ENCODE data around the gene SMOC1. TPM values are rescaled to one million over a fixed set of nuclear protein-coding genes. Genes with fewer than 3 reads are reported as not detected.

The SMOC1 gene
- total RNA-seq, 3 donors from 2014 or later (not counting 1 experiment from before 2014, with no cell fraction given) = not detected

GRCh38 chr14:70023871-70024270 is 144.7 kb downstream of the SMOC1 start:
- TF ChIP-seq CTCF (IDR thresholded peaks at IDR 0.05) = no peak
- Mint-ChIP-seq H3K4me1 (peaks cover 5 to 10% of the 10 kb centered on the region in 2 donors), H3K36me3 (no peaks in the 10 kb centered on the region), H3K27me3 (ENCODE audit: low read depth in 2 of 2) (peaks cover 0 to 5% of the 10 kb centered on the region in 2 donors), H3K27ac (no peak overlapping the region), H3K4me3 (no peak overlapping the region), H3K9me3 (no peaks in the 10 kb centered on the region)
- H3K36me3 ChIP-seq (ENCODE audit: control insufficient read depth, insufficient read depth, low read length) = no peaks in the 10 kb centered on the region
- DNase-seq = no peak
- no peak for ATAC-seq
- no peaks in the 10 kb centered on the region for H3K9me3 ChIP-seq (ENCODE audit: control insufficient read depth, insufficient read depth, low read length)
- peaks cover 6% of the 10 kb centered on the region for H3K4me1 ChIP-seq (ENCODE audit: control insufficient read depth, insufficient read depth, low read length)
- intact Hi-C loops (cut with micrococcal nuclease) = loop anchor here (10.0 kb wide), 1 partner anchor 439 kb away; no protein-coding TSS in a partner anchor
- 48% methylated on average over 1 of the region's 1 CpG for WGBS (ENCODE audit: insufficient coverage)
- H3K4me3 ChIP-seq (ENCODE audit: low read length) = no peak overlapping the region
- H3K27me3 ChIP-seq (ENCODE audit: control insufficient read depth, insufficient read depth, low read length) = no peaks in the 10 kb centered on the region
- no peak overlapping the region for H3K27ac ChIP-seq (ENCODE audit: low read length)

GRCh38 chr14:70027785-70028428 is 148.7 kb downstream of the SMOC1 start:
- peak; percentile 55 to 89 (median 63) for ATAC-seq

GRCh38 chr14:70029296-70030132 is 150.3 kb downstream of the SMOC1 start:
- no peak for TF ChIP-seq CTCF (IDR thresholded peaks at IDR 0.05)
- Mint-ChIP-seq H3K27me3 (ENCODE audit: low read depth in 2 of 2) (peaks cover 0 to 8% of the 10 kb centered on the region in 2 donors), H3K27ac (no peak overlapping the region), H3K4me1 (no peaks in the 10 kb centered on the region), H3K9me3 (no peaks in the 10 kb centered on the region), H3K4me3 (no peak overlapping the region), H3K36me3 (no peaks in the 10 kb centered on the region)
- Histone ChIP-seq H3K4me3 (ENCODE audit: low read length) (no peak overlapping the region), H3K9me3 (ENCODE audit: control insufficient read depth, insufficient read depth, low read length) (no peaks in the 10 kb centered on the region), H3K4me1 (ENCODE audit: control insufficient read depth, insufficient read depth, low read length) (no peaks in the 10 kb centered on the region), H3K27me3 (ENCODE audit: control insufficient read depth, insufficient read depth, low read length) (no peaks in the 10 kb centered on the region), H3K36me3 (ENCODE audit: control insufficient read depth, insufficient read depth, low read length) (no peaks in the 10 kb centered on the region), H3K27ac (ENCODE audit: low read length) (no peak overlapping the region)
- DNase-seq (no peak), ATAC-seq (no peak)
- WGBS (ENCODE audit: insufficient coverage) = 78% methylated on average over 5 of the region's 6 CpGs
- intact Hi-C loops (cut with micrococcal nuclease) = loop anchor here (10.0 kb wide), 1 partner anchor 445 kb away; no protein-coding TSS in a partner anchor

More at GRCh38 chr14:70027785-70028428, 148.7 kb downstream of the SMOC1 start:
- 35% methylated on average over 17 of the region's 17 CpGs for WGBS (ENCODE audit: insufficient coverage)
- H3K4me3 ChIP-seq (ENCODE audit: low read length) = no peak overlapping the region
- H3K27ac Mint-ChIP-seq = no peak overlapping the region
- no peaks in the 10 kb centered on the region for H3K4me1 ChIP-seq (ENCODE audit: control insufficient read depth, insufficient read depth, low read length)
- no peak overlapping the region for H3K27ac ChIP-seq (ENCODE audit: low read length)
- H3K9me3 Mint-ChIP-seq = no peaks in the 10 kb centered on the region
- TF ChIP-seq CTCF (IDR thresholded peaks at IDR 0.05) = peak; percentile 71
- H3K27me3 Mint-ChIP-seq (ENCODE audit: low read depth in 2 of 2) = peaks cover 0 to 5% of the 10 kb centered on the region in 2 donors
- H3K4me3 Mint-ChIP-seq = no peak overlapping the region
- no peaks in the 10 kb centered on the region for H3K36me3 ChIP-seq (ENCODE audit: control insufficient read depth, insufficient read depth, low read length)
- H3K36me3 Mint-ChIP-seq = no peaks in the 10 kb centered on the region
- intact Hi-C loops (cut with micrococcal nuclease) = loop anchor here (1.0 to 10.0 kb wide), 2 partner anchors 210 to 443 kb away; no protein-coding TSS in a partner anchor
- H3K4me1 Mint-ChIP-seq = no peaks in the 10 kb centered on the region
- no peaks in the 10 kb centered on the region for H3K9me3 ChIP-seq (ENCODE audit: control insufficient read depth, insufficient read depth, low read length)
- H3K27me3 ChIP-seq (ENCODE audit: control insufficient read depth, insufficient read depth, low read length) = no peaks in the 10 kb centered on the region
- peak; percentile 63 to 64 for DNase-seq
